ENCODE results near the gene LCOR. TPM values are rescaled to one million over a fixed set of nuclear protein-coding genes. Genes with fewer than 3 reads are reported as not detected.

Gene LCOR
- total and polyA plus RNA-seq, 2 experiments from 2014 or later: 9.1 to 14.8 TPM

DNA sequence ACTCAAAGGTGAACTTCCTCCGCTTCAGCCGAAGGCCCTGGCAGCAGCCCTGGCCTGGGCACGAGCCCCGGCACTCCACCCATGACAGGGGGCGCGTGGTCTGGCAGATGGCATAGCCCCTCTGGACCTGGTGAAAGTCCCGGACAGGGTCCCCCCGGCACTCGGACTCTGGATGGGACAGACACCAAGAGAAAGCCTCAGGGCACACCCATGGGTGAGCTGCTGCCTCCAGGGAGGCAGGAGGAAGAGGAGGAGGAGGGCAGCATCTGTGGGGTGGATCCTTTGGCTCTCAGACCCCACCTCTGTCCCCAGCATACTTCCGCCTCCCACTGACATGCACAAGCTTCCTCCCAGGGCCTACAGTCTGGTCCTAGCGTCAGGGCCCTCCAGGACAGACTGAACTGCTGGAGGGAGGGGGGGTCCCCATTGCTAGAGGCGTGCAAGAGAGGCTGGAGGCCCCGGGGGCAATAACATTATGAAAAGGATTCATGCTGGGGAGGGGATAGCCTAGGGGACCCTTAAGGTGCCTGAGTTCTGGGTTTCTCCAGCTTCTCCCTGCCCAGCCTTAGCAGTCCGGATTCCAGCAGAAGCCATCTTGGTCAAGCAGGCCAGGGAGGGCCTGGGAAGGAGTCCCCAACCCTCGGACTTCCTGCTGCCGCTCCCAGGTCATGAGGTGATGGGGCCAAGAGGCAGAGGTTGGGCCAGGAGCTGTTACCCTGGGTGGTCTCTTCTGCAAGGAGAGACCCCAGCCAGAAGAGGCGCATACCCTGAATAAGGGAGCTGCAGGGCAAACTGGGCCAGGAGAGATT is 169.3 kb downstream of the LCOR start:
- no peaks in the 10 kb centered on the region for H3K36me3 ChIP-seq (ENCODE audit: low read depth)

GRCh38 chr10:97002670-97003069 is 170.6 kb downstream of the LCOR start:
- H3K9ac ChIP-seq: no peak overlapping the region
- H3K4me1 ChIP-seq (ENCODE audit: insufficient read depth): no peaks in the 10 kb centered on the region
- H3K27me3 ChIP-seq (replicated peaks; ENCODE audit: insufficient read depth): no peaks in the 10 kb centered on the region
- no peak overlapping the region for H3K4me2 ChIP-seq (ENCODE audit: unreplicated experiment)
- no peak overlapping the region for H2AFZ ChIP-seq
- no peak overlapping the region for H3K4me3 ChIP-seq
- no peaks in the 10 kb centered on the region for H3K36me3 ChIP-seq (ENCODE audit: low read depth)
- H4K20me1 ChIP-seq (ENCODE audit: insufficient read depth): no peaks in the 10 kb centered on the region
- TF ChIP-seq EZH2phosphoT487 (IDR thresholded peaks at IDR 0.05; ENCODE audit: insufficient read depth, low read depth): no peak
- in situ Hi-C loops (cut with MboI): no loop called here
- H3K9me2 ChIP-seq (ENCODE audit: insufficient read depth): no peaks in the 10 kb centered on the region
- no peaks in the 10 kb centered on the region for H3K9me3 ChIP-seq (ENCODE audit: low read depth)
- 82 to 86% methylated on average over 16 of the region's 16 CpGs for WGBS, 2 experiments (ENCODE audit: low coverage in 1 of 2, low lambda C conversion rate in 2 of 2, missing lambda C conversion rate in 2 of 2)
- no peaks in the 10 kb centered on the region for H3K79me2 ChIP-seq (ENCODE audit: insufficient read depth)
- no peak overlapping the region for H3K27ac ChIP-seq
- H3F3A ChIP-seq (ENCODE audit: insufficient read depth): no peaks in the 10 kb centered on the region
- no peak for DNase-seq

More for the DNA sequence above, 169.3 kb downstream of the LCOR start:
- in situ Hi-C loops (cut with MboI): no loop called here
- Histone ChIP-seq H3F3A (ENCODE audit: insufficient read depth) (no peaks in the 10 kb centered on the region), H3K4me1 (ENCODE audit: insufficient read depth) (no peaks in the 10 kb centered on the region), H3K79me2 (ENCODE audit: insufficient read depth) (no peaks in the 10 kb centered on the region), H3K9ac (no peak overlapping the region), H3K9me2 (ENCODE audit: insufficient read depth) (no peaks in the 10 kb centered on the region), H3K9me3 (ENCODE audit: low read depth) (no peaks in the 10 kb centered on the region), H3K27me3 (replicated peaks; ENCODE audit: insufficient read depth) (no peaks in the 10 kb centered on the region), H4K20me1 (ENCODE audit: insufficient read depth) (no peaks in the 10 kb centered on the region), H3K27ac (no peak overlapping the region), H3K4me3 (no peak overlapping the region), H3K4me2 (ENCODE audit: unreplicated experiment) (no peak overlapping the region), H2AFZ (no peak overlapping the region)
- WGBS, 2 experiments (ENCODE audit: low coverage in 1 of 2, low lambda C conversion rate in 2 of 2, missing lambda C conversion rate in 2 of 2): 70 to 73% methylated on average over 16 to 17 of the region's 17 CpGs
- TF ChIP-seq EZH2phosphoT487 (IDR thresholded peaks at IDR 0.05; ENCODE audit: insufficient read depth, low read depth) (no peak), EZH2 (IDR thresholded peaks at IDR 0.05; ENCODE audit: insufficient read depth, poor library complexity, severe bottlenecking) (no peak)
- DNase-seq: no peak

GRCh38 chr10:97003151-97003803 is 171.2 kb downstream of the LCOR start:
- H3F3A ChIP-seq (ENCODE audit: insufficient read depth): no peaks in the 10 kb centered on the region
- no peak for TF ChIP-seq EZH2 (IDR thresholded peaks at IDR 0.05; ENCODE audit: insufficient read depth, poor library complexity, severe bottlenecking)
- no peak for TF ChIP-seq EZH2phosphoT487 (IDR thresholded peaks at IDR 0.05; ENCODE audit: insufficient read depth, low read depth)
- no peaks in the 10 kb centered on the region for H3K79me2 ChIP-seq (ENCODE audit: insufficient read depth)
- WGBS, 2 experiments (ENCODE audit: low coverage in 1 of 2, low lambda C conversion rate in 2 of 2, missing lambda C conversion rate in 2 of 2): 86 to 87% methylated on average over 13 of the region's 13 CpGs
- H3K9ac ChIP-seq: no peak overlapping the region
- H4K20me1 ChIP-seq (ENCODE audit: insufficient read depth): no peaks in the 10 kb centered on the region
- H3K9me2 ChIP-seq (ENCODE audit: insufficient read depth): no peaks in the 10 kb centered on the region
- in situ Hi-C loops (cut with MboI): no loop called here
- H3K27me3 ChIP-seq (replicated peaks; ENCODE audit: insufficient read depth): no peaks in the 10 kb centered on the region
- no peaks in the 10 kb centered on the region for H3K9me3 ChIP-seq (ENCODE audit: low read depth)
- H3K36me3 ChIP-seq (ENCODE audit: low read depth): no peaks in the 10 kb centered on the region
- no peak overlapping the region for H3K4me2 ChIP-seq (ENCODE audit: unreplicated experiment)
- H3K4me3 ChIP-seq: no peak overlapping the region
- no peak for DNase-seq
- H3K4me1 ChIP-seq (ENCODE audit: insufficient read depth): no peaks in the 10 kb centered on the region
- H2AFZ ChIP-seq: no peak overlapping the region
- H3K27ac ChIP-seq: no peak overlapping the region

DNA sequence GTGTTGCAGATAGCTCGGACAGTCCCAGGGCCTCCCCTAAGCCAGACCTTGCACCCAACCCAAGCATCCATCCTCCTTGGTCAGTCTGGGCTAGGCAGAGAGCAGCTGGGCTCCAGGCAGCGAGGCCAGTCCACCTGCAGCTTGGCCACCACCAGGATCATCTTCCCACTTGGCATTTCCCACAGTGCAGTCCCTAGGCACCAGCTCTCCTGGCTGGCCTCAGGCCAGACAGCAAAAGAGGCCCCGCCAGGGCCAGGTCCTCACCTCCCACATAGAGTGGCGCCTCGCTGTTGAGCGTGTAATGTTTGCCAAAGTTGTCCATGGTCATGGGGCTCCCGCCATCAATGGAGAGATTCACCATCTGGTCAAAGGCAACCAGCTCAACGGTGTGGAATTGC is 171.7 kb downstream of the LCOR start:
- H3K79me2 ChIP-seq (ENCODE audit: insufficient read depth): no peaks in the 10 kb centered on the region
- no peak overlapping the region for H3K4me3 ChIP-seq
- no peak overlapping the region for H3K27ac ChIP-seq
- no peaks in the 10 kb centered on the region for H3K36me3 ChIP-seq (ENCODE audit: low read depth)
- H4K20me1 ChIP-seq (ENCODE audit: insufficient read depth): no peaks in the 10 kb centered on the region
- no peaks in the 10 kb centered on the region for H3K4me1 ChIP-seq (ENCODE audit: insufficient read depth)
- TF ChIP-seq EZH2phosphoT487 (IDR thresholded peaks at IDR 0.05; ENCODE audit: insufficient read depth, low read depth): no peak
- no peak for TF ChIP-seq EZH2 (IDR thresholded peaks at IDR 0.05; ENCODE audit: insufficient read depth, poor library complexity, severe bottlenecking)
- 71 to 77% methylated on average over 8 of the region's 8 CpGs for WGBS, 2 experiments (ENCODE audit: low coverage in 1 of 2, low lambda C conversion rate in 2 of 2, missing lambda C conversion rate in 2 of 2)
- no peaks in the 10 kb centered on the region for H3K9me2 ChIP-seq (ENCODE audit: insufficient read depth)
- no peak overlapping the region for H2AFZ ChIP-seq
- no peak overlapping the region for H3K9ac ChIP-seq
- in situ Hi-C loops (cut with MboI): no loop called here
- DNase-seq: no peak
- no peak overlapping the region for H3K4me2 ChIP-seq (ENCODE audit: unreplicated experiment)
- no peaks in the 10 kb centered on the region for H3K9me3 ChIP-seq (ENCODE audit: low read depth)
- H3F3A ChIP-seq (ENCODE audit: insufficient read depth): no peaks in the 10 kb centered on the region
- H3K27me3 ChIP-seq (replicated peaks; ENCODE audit: insufficient read depth): no peaks in the 10 kb centered on the region

Data from GM23248 (cell line).